HL-60 (cell line): Measurements from ENCODE around the gene SENP8.

ENCODE experiments used
- DNase-seq, 2 experiments: peaks; one replicate each; pipeline ENCODE4 v3.0.0-alpha.2; 2010 to 2020; ENCODE audit warnings: low read depth in 1 of 2, low spot score in 1 of 2
- H3K27ac ChIP-seq: fragments of 250-450 bp; sonication (Bioruptor Pico); replicated peaks from 2 replicates; pipeline ENCODE4 v1.5.1; 2020; ENCODE audit warnings: mild to moderate bottlenecking, moderate library complexity
- H3K27me3 ChIP-seq: fragments of 250-450 bp; sonication (Bioruptor Pico); 2 replicates; pipeline ENCODE4 v1.5.1; 2021; ENCODE audit warnings: mild to moderate bottlenecking, moderate library complexity; ENCODE audit not compliant: insufficient read depth, poor library complexity, severe bottlenecking
- H3K4me3 ChIP-seq: replicated peaks from 2 replicates; pipeline ENCODE4 v1.5.1; 2011; ENCODE audit warnings: mild to moderate bottlenecking, control low read depth, low read length; ENCODE audit not compliant: insufficient read depth
- GABPA ChIP-seq: IDR thresholded peaks from 2 replicates; pipeline ENCODE4 v1.6.1; 2012; ENCODE audit warnings: low read depth
- POLR2AphosphoS5 ChIP-seq: IDR thresholded peaks from 2 replicates; pipeline ENCODE4 v1.6.1; 2012; ENCODE audit warnings: low read depth
- SPI1 ChIP-seq: IDR thresholded peaks from 2 replicates; pipeline ENCODE4 v1.6.1; 2012; ENCODE audit warnings: low read depth, mild to moderate bottlenecking, borderline replicate concordance
- TF ChIP-seq, protein P1 (sequence below): IDR thresholded peaks from 2 replicates; pipeline ENCODE4 v1.6.1; 2012; ENCODE audit warnings: low read depth; ENCODE audit not compliant: insufficient replicate concordance
- TF ChIP-seq, protein P2 (sequence below): IDR thresholded peaks from one replicate; pipeline ENCODE4 v1.5.1; 2011; ENCODE audit warnings: low read length, control low read depth, inconsistent platforms; ENCODE audit not compliant: insufficient read depth

The SENP8 gene

DNA sequence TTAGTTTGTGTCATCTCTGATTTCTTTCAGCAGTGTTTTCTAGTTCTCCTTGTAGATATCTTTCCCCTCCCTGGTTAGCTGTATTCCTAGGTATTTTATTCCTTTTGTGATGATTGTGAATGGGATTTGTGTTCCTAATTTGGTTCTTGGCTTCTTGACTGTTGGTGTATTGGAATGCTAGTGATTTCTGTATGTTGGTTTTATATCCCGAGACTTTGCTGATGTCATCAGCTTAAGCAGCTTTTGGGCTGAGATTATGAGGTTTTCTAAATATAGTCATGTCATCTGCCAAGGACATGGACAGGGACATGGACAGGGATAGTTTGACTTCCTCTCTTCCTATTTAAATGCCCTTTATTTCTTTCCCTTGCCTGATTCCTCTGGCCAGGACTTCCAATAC, 36.0 kb upstream of the SENP8 start:
- Histone ChIP-seq H3K4me3 (no peak overlapping the region), H3K27ac (no peak overlapping the region), H3K27me3 (no peaks in the 10 kb centered on the region)
- TF ChIP-seq SPI1 = no peak
- no peak for TF ChIP-seq POLR2AphosphoS5
- TF ChIP-seq, protein P1, sequence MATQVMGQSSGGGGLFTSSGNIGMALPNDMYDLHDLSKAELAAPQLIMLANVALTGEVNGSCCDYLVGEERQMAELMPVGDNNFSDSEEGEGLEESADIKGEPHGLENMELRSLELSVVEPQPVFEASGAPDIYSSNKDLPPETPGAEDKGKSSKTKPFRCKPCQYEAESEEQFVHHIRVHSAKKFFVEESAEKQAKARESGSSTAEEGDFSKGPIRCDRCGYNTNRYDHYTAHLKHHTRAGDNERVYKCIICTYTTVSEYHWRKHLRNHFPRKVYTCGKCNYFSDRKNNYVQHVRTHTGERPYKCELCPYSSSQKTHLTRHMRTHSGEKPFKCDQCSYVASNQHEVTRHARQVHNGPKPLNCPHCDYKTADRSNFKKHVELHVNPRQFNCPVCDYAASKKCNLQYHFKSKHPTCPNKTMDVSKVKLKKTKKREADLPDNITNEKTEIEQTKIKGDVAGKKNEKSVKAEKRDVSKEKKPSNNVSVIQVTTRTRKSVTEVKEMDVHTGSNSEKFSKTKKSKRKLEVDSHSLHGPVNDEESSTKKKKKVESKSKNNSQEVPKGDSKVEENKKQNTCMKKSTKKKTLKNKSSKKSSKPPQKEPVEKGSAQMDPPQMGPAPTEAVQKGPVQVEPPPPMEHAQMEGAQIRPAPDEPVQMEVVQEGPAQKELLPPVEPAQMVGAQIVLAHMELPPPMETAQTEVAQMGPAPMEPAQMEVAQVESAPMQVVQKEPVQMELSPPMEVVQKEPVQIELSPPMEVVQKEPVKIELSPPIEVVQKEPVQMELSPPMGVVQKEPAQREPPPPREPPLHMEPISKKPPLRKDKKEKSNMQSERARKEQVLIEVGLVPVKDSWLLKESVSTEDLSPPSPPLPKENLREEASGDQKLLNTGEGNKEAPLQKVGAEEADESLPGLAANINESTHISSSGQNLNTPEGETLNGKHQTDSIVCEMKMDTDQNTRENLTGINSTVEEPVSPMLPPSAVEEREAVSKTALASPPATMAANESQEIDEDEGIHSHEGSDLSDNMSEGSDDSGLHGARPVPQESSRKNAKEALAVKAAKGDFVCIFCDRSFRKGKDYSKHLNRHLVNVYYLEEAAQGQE = no peak
- TF ChIP-seq, protein P2, sequence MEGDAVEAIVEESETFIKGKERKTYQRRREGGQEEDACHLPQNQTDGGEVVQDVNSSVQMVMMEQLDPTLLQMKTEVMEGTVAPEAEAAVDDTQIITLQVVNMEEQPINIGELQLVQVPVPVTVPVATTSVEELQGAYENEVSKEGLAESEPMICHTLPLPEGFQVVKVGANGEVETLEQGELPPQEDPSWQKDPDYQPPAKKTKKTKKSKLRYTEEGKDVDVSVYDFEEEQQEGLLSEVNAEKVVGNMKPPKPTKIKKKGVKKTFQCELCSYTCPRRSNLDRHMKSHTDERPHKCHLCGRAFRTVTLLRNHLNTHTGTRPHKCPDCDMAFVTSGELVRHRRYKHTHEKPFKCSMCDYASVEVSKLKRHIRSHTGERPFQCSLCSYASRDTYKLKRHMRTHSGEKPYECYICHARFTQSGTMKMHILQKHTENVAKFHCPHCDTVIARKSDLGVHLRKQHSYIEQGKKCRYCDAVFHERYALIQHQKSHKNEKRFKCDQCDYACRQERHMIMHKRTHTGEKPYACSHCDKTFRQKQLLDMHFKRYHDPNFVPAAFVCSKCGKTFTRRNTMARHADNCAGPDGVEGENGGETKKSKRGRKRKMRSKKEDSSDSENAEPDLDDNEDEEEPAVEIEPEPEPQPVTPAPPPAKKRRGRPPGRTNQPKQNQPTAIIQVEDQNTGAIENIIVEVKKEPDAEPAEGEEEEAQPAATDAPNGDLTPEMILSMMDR = no peak
- TF ChIP-seq GABPA = no peak
- DNase-seq = no peak

DNA sequence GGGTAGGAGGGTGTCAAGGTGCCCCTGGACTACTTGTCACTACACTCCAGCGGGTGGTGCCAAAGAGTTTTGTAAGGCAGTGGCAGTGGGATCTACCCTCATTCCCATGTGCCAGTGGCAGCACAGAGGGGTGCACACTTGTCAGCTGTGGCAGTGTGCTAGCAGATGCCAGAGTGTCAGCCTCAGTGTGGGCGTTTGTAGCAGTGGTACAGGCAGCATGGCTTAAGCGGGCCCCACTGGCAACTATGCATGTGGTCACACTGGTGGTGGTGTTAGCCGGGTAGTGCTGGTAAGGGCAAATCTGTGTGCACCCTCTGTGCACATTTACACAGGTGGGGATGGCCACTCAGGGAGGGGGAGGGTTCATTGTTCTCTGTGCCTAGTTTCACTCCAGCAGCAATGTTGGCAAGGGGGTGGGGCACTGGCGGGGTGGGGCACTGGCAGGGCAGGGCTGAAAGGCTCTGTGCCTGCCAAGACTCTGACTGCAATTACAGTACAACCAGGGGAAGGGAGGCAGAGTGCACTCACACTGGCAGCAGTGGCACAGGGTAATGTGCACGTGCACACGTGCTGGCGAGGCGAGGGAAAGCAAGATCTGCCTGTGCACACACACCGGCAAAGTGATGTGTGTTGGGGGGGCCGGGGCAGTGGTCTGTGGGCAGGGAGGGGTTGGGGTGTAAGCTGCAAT, 32.0 kb upstream of the SENP8 start:
- TF ChIP-seq, protein P2 = no peak
- TF ChIP-seq, protein P1 = no peak
- no peak for TF ChIP-seq GABPA
- no peak for TF ChIP-seq SPI1
- no peak for TF ChIP-seq POLR2AphosphoS5
- no peak overlapping the region for H3K4me3 ChIP-seq
- no peak overlapping the region for H3K27ac ChIP-seq
- DNase-seq = no peak
- H3K27me3 ChIP-seq = no peaks in the 10 kb centered on the region

DNA sequence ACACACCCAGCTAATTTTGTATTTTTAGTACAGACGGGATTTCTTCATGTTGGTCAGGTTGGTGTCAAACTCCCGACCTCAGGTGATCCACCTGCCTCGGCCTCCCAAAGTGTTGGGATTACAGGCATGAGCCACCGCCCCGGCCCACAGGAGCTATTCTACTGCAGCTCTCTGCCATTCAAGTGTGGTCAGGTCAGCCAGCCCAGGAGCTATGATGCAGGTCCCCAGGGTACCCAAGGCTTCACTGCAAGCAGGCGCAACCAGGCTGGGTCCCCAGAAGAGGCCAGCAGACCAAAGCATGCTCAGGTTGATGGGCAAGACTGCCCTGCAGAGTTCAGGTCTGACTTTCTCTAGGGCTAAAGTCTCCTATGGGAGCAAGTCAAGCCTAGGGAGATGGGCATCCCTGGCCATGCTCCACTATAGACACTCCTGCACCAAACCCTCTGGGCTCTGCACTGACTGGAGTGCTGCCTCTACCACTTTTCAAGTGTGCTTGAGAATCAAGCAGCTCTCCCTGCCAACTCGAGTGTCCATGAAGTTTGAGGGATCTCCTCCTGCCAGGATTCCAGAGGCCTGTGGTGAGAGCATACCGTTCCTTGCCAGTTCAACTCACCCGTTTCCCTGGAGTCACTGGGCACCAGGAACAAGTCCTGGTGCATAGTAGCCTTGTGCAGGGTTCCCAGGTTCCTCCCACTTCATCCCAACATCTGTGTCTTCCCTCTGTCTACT, 31.1 kb upstream of the SENP8 start:
- no peak overlapping the region for H3K4me3 ChIP-seq
- DNase-seq = no peak
- no peak overlapping the region for H3K27ac ChIP-seq
- no peaks in the 10 kb centered on the region for H3K27me3 ChIP-seq
- TF ChIP-seq, protein P1 = no peak
- TF ChIP-seq POLR2AphosphoS5 (no peak), GABPA (no peak), SPI1 (no peak)
- TF ChIP-seq, protein P2 = no peak
